Mammary epithelial cell (primary cell): ENCODE data around the gene CAMP.

Experiments
- EZH2 ChIP-seq: IDR thresholded peaks from 2 replicates; pipeline ENCODE4 v1.6.1; 2012; ENCODE audit warnings: low read length, inconsistent platforms, borderline replicate concordance
- TF ChIP-seq, protein P1 (sequence below), 2 donors: IDR thresholded peaks in 1 of 2; conservative IDR thresholded peaks in 1 of 2; 2 replicates each; pipeline ENCODE4 v1.5.1; 2011 to 2012; ENCODE audit warnings: inconsistent platforms in 2 of 2, low read length in 2 of 2, mild to moderate bottlenecking in 2 of 2, control low read depth in 1 of 2, low read depth in 1 of 2; ENCODE audit not compliant: insufficient read depth in 1 of 2; ENCODE audit errors: extremely low read depth in 1 of 2

DNA sequence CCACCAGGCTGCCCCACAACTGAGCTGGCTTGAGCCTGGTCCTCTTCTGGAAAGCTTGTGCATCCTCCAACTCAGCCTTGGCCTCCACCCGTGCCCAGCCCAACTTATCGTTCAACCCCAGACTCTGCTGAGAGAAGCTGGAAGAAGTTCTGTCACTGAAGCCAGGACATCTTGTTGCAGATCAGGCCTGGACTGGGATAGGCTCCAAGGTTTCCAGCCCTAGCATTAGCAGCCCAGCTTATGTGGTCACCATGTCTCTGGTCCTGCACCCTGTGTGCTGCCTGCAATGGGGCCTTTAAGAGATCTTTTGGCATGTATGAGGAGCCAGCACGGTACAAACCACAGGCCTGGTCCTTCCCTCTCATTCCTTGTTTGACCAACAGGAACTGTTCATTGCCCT, 15.2 kb upstream of the CAMP start:
- TF ChIP-seq, protein P1, sequence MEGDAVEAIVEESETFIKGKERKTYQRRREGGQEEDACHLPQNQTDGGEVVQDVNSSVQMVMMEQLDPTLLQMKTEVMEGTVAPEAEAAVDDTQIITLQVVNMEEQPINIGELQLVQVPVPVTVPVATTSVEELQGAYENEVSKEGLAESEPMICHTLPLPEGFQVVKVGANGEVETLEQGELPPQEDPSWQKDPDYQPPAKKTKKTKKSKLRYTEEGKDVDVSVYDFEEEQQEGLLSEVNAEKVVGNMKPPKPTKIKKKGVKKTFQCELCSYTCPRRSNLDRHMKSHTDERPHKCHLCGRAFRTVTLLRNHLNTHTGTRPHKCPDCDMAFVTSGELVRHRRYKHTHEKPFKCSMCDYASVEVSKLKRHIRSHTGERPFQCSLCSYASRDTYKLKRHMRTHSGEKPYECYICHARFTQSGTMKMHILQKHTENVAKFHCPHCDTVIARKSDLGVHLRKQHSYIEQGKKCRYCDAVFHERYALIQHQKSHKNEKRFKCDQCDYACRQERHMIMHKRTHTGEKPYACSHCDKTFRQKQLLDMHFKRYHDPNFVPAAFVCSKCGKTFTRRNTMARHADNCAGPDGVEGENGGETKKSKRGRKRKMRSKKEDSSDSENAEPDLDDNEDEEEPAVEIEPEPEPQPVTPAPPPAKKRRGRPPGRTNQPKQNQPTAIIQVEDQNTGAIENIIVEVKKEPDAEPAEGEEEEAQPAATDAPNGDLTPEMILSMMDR (conservative IDR thresholded peaks at IDR 0.05 in 1 of 2, IDR thresholded peaks at IDR 0.05 in 1 of 2; ENCODE audit: extremely low read depth in 1 of 2, insufficient read depth in 1 of 2, low read depth in 1 of 2, low read length in 2 of 2), result no peak
- TF ChIP-seq EZH2, result no peak
